DMS 273 treated with DMSO at 0.1 percent for 48 hours (cell line): Measurements from ENCODE around the gene CMTR2.

Source experiments
- DNase-seq: peaks from one replicate; lab custom pipeline; 2025; lab: John Stamatoyannopoulos, UW

CMTR2 gene

DNA sequence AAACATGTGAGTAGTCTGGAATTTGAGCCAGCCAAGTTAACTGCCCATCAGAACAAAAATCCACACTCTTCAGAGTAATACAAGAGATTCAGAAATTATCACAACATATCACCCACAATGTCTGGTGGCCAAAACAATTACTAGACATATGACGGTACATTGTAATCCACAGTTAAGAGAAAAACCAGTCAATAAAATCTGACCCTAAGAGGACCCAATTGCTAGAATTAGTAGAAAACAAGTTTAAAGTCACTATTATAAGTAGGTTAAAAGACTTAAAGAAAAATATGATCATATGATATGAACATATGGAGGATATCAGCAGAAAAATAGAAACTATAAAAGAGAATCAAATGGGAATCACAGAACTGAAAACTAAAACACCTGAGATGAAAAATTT, 15.8 kb downstream of the CMTR2 start:
- DNase-seq = no peak

- DNase-seq = no peak
These were observed 24.9 kb downstream of the CMTR2 start for GRCh38 chr16:71264299-71264698.

- DNase-seq = no peak
These were observed 25.6 kb downstream of the CMTR2 start for GRCh38 chr16:71263582-71263981.

DNA sequence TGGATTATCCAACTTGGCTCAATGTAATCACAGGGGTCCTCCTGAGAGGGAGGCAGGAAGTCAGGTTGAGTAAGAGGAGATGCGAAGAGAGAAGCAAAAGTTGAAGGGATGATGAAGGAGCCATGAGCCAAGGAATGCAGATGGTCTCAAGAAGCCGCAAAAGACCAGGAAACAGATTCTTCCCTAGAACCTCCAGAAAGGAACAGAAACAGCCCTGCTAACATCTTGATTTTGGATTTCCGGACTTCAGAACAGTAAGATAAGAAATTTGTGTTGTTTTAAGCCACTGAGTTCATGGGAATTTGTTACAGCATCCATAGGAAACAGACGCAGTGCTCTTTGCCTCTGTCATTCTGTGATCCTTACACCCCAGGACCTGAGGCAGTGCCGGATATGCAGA, 26.8 kb downstream of the CMTR2 start:
- DNase-seq = no peak

DNA sequence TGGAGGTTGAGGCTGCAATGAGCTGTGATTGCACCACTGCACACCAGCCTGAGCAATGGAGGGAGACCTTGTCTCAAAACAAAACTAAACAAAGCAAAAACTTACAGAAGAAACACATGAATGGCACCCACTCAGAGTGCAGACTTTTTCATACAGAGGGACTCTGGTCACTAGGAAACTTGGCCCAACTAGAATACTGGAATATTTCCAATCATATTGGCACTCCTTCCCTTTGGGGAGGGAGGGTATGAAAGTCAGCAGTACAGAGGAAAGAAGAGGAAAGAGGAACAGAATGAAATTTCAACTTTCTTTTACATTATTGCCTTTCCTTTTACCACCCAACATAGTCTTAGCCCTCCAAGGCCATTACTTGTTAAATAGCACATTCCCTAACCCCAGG, 28.2 kb downstream of the CMTR2 start:
- no peak for DNase-seq

GRCh38 chr16:71259086-71259485, 30.1 kb downstream of the CMTR2 start:
- DNase-seq = no peak

DNA sequence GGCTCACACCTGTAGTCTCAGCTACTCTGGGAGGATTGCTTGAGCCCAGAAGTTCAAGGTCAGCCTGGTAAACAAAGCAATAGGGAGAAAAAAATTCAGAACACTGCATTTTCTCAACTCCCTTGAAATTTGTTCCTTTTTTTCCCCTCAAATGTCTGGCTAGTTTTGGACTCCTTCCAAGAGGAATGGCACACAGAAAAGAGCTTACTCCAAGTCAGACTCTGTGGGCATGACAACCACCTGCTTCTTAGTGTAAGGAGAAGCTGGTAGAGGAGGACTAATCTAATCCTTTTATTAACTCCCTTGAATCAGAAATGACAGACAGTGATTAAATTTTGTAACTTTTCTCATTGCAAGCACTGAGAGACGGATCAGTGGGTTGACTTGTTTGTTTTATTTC, 30.8 kb downstream of the CMTR2 start:
- DNase-seq = no peak

DNA sequence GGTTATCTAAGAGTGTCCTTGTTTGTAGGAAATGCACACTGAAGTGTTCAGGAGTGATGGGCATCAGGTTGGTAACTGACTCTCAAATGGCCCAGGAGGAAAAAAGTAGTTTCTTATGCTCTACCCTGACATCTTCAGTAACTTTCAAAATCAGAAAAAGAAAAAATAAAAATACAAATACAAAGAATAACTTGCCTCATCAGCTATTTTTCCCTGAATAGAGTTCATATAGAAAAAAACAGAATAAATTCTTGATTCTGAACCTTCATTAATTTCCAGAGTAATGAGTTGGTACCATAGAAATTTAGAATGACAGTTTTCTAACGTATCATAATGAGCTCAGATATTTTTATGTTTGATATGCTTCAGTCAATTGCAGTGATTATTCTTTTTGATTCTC, 31.4 kb downstream of the CMTR2 start:
- no peak for DNase-seq

- peak; percentile 66 for DNase-seq
These were observed 33.5 kb downstream of the CMTR2 start for GRCh38 chr16:71255721-71256120.

DNA sequence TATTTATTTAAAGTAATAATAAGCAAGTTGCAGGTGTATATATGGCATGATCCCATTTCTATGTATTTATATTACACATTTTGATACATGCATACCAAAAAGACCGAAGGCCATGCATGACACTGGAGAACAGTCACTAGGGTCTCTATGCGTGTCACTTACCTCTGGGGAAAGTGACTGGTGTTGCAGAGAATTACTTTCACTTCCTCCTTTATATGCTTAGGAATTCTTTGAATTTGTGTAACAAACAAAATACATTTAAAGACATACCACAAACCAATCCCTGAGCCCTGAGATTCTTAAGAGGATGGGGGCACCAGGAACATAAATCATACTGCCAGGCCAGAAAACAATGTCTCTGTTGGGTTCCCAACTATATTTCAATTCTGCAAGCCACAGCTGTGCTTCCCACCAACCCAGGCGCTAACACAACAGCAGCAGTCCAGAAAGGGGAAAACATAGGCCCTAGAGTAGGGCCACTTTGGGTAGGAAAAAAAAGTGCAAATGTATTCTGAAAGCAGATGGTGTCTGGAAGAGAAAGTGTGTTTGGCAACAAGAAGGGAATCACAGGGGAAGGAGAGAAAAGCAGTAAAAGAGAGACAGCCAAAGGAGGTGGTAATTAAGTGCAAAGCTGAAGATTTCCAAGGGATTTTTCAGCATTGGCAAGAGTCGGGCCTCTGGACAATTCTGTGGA, 34.2 kb downstream of the CMTR2 start:
- DNase-seq = peak; percentile 78

GRCh38 chr16:71250461-71251235, 38.6 kb downstream of the CMTR2 start:
- no peak for DNase-seq

- DNase-seq = no peak
These were observed 39.8 kb downstream of the CMTR2 start for GRCh38 chr16:71249399-71249798.

DNA sequence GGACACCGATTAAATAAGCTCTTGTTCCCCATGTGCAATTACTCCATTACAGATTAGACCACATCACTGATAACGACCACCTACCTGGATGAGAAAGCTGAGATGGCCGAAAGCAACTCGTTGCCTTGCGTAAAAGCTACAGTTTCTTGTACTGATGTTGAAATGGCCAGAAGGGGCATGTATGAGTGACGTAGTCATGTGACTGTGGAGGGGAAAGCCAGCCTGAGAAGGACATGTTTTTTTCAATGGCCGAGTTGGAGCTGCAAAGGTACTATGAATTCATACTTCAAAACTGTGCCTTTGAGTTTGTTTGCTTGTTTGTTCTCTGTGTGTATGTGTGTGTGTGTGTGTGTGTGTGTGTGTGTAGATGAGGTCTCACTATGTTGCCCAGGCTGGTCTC, 41.7 kb downstream of the CMTR2 start:
- DNase-seq = no peak

GRCh38 chr16:71246309-71246708, 42.9 kb downstream of the CMTR2 start:
- no peak for DNase-seq

DNA sequence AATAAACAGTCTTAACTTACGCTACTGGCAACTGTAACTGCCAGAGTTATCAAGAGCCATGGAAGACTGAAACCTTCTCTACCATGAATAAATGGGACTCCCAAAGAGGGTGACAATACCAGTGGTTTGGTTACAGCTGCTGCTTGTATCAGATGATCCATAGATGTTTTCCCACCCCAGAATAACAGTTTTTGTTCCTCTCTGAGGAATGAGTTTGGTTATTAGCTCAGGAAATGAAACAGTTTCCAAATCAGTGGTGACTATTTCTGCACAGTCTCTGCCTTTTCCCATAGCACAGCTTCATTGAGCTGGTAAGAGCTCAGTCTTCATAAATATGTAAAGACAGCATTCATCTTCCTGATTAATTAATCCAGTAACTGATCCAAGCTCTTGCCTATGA, 44.7 kb downstream of the CMTR2 start:
- no peak for DNase-seq

DNA sequence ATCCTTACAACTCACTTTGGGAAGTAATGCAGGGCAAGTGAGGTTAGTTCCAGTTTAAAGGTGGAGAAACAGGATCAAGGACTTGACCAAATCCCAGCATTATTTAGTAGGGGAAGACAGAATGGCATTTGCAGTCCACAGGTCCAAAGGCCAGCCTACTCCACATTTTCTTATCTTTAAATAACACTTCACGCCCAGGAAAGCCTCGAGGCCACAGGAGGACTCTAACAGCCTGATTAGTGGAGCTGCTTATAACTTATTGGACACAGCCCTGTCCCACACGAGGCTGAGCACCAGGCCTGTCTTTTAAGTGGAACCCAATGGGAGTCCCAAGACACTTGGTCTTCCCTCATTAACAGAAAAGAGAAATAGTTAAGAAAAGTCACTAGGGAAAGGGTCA, 46.6 kb downstream of the CMTR2 start:
- DNase-seq = no peak

DNA sequence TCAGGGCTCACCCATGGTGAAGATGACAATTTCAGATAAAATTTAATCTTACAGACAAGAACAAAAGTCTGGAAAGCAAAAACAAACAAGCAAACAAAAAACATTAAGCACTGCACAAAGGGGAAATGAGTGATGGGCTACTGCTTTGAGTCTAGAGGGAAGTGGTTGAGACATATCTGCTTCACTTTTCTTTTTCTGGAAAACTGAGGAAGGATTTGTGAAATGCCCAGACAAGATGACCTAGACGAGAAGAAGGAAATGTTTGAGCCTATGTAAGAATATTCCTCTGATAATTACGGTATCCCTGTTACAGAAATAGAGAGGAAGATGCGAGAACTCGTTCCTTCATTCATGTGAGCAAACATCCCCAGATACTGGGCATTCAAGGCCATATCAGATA, 47.2 kb downstream of the CMTR2 start:
- DNase-seq = no peak
